ENCODE results near the gene CFAP45. TPM values are rescaled to one million over a fixed set of nuclear protein-coding genes. Genes with fewer than 3 reads are reported as not detected.

The CFAP45 gene
- total RNA-seq, 2 donors from 2014 or later: 1.2 to 2.2 TPM

DNA sequence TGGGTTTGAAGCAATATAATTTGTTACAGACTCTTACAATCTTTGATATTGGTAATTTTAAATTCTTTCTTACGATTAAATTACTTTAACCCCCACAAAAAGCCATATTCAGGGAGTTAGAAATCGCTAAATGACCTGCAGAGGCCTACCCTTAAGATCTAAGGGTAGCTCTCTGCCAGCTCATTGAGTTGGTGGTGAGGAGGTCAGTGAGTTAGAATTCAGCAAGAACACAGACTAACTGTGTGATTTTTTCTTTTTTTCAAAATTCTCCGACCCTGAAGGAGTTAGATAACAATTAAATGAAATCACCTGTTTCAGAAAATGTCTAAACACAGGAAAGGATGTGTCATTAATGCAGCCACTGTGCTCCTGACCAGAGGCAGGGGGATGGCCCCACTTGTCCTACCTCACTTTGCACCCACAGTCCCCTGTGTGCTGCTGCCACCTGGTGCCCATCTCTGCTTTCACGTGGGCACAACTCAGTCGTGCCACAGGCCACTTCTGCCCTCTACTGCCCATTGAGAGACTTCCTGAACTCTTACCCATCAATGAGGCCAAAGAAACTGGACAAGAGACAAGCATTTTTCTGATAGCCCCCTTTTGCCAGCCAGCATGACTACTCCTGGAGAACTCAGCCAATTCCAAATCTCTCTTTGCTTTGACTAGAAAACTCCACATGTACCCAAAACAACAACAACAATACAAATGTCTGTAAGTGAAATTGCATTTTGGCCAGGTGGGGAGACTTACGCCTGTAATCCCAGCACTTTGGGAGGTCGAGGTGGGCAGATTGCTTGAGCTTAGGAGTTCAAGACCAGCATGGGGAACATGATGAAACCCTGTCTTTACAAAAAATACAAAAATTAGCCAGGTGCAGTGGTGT lies 8.4 kb downstream of the CFAP45 start:
- DNase-seq (ENCODE audit: low spot score): peak; percentile 92
- intact Hi-C loops (cut with DNase I): loop anchor here in 1 of 2 donors (5.0 kb wide), 1 partner anchor 94 kb away; no protein-coding TSS in a partner anchor

DNA sequence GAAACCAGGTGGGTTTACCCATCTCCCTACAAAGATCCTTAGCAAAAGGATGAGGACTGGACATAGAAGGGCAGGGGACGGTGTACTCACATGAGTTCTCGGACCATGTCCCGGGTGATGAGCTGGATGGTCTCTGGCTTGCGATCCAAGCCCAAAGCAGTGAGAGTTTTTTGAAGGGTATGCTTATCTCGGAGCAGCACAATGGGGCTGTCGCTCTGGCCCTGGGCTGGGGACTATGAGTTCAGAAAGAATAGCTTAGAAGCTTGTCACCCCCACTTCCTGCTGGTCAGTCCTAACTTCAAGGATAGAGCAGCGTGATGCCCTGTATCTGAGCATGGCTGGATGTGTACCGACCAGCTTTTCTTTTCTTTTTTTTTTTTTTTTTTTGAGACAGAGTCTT lies 9.6 kb downstream of the CFAP45 start:
- DNase-seq (ENCODE audit: low spot score): no peak
- intact Hi-C loops (cut with DNase I): loop anchor here in 1 of 2 donors (5.0 kb wide), 1 partner anchor 93 kb away; no protein-coding TSS in a partner anchor

DNA sequence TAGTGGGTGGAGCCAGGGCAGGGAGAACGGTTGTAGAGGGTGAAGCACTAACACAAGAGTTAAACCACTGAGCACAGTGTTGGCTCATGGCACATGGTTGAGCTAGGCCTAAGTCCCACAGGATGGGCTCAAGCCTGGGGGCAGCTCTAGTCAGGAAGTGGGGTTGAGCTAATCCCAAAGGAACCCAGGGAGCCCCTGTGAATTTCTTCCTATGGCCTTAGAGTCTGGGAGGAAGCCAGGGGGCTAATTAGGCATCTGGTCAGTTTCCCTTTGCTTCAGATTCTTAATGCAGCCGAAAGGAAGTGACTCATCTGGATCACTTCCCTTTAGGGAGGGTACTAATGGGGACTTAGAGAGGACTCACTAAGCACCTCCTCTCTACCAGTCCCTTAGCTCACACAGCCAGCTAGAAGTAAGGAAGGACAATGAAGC lies 10.1 kb downstream of the CFAP45 start:
- DNase-seq (ENCODE audit: low spot score): no peak
- intact Hi-C loops (cut with DNase I): loop anchor here (5.0 to 10.0 kb wide), 2 partner anchors 93 to 95 kb away; no protein-coding TSS in a partner anchor

DNA sequence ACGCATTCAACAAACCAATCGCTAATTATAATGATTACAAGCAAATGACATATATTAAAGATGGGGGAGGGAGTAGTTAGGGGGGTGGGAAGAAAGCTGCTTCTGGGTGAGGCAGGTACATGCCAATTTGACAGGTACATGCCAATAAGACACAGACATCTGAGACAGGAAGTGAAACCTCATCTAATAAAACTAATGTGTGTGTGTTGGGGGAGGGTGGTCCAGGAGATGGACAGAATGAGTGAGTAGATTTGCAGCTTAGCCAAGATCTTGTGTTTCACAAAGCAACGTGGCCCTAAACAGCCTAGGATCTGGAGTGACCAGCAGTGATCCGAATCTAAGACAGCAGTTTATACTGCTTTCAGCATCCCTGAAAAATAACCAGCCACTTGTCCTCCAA lies 10.8 kb downstream of the CFAP45 start:
- no peak for DNase-seq (ENCODE audit: low spot score)
- intact Hi-C loops (cut with DNase I): loop anchor here in 1 of 2 donors (10.0 kb wide), 1 partner anchor 94 kb away; no protein-coding TSS in a partner anchor

DNA sequence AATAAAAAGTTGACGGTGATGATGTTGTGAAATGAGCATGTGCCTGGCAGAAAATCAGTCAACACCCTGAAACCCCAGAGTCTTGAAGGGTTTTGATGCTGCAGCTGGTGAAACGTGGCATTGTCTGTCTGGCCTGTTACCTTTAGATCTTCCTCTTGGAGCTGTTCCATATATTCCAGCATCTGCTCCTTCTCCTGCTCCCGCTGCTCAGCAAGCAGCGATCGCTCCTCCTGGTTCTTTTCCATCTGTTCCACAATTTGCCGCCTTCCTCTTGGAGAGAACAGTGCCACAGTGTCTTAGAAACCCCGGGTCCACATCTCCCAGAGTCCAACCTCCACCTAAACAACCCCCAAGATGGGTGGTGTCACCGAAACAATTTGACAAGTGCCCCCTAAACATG lies 15.7 kb downstream of the CFAP45 start:
- DNase-seq (ENCODE audit: low spot score): no peak
- intact Hi-C loops (cut with DNase I): loop anchor here in 1 of 2 donors (10.0 kb wide), 1 partner anchor 89 kb away; no protein-coding TSS in a partner anchor

DNA sequence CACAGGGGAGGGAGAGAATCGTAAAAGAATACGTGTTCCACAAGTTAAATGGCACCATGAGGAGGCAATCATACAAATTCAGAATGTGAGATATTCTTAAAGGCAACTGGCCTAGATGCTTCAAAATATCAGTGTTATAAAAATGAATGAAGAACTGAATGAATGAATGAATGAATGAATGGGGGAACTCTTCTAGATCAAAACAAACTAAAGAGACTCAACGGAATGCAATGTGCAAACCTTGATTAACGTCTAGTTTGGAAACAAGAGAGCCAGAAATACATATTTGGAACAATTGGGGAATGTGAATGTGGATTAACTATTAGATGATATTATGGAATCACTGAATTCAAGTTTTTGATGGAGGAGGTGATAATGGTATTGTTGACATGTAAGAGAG lies 16.8 kb downstream of the CFAP45 start:
- DNase-seq (ENCODE audit: low spot score): no peak
- intact Hi-C loops (cut with DNase I): loop anchor here in 1 of 2 donors (10.0 kb wide), 1 partner anchor 88 kb away; no protein-coding TSS in a partner anchor

DNA sequence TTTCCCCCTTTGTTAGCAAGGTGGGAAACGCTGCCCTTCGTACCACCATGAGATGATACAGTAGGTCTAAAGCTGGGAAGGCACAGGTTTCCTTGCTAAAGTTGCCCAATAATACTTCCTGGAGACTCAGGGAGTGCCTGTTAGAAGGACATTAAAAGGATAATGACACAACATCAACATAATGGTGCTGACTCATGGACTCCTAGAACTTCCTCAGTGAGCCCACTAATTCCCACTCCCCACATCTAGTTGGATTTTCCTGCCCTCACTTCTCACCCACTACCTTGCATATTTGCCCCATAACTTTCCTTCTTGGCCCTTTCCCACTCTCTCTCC lies 17.5 kb downstream of the CFAP45 start:
- no peak for DNase-seq (ENCODE audit: low spot score)
- intact Hi-C loops (cut with DNase I): loop anchor here in 1 of 2 donors (10.0 kb wide), 1 partner anchor 88 kb away; no protein-coding TSS in a partner anchor

DNA sequence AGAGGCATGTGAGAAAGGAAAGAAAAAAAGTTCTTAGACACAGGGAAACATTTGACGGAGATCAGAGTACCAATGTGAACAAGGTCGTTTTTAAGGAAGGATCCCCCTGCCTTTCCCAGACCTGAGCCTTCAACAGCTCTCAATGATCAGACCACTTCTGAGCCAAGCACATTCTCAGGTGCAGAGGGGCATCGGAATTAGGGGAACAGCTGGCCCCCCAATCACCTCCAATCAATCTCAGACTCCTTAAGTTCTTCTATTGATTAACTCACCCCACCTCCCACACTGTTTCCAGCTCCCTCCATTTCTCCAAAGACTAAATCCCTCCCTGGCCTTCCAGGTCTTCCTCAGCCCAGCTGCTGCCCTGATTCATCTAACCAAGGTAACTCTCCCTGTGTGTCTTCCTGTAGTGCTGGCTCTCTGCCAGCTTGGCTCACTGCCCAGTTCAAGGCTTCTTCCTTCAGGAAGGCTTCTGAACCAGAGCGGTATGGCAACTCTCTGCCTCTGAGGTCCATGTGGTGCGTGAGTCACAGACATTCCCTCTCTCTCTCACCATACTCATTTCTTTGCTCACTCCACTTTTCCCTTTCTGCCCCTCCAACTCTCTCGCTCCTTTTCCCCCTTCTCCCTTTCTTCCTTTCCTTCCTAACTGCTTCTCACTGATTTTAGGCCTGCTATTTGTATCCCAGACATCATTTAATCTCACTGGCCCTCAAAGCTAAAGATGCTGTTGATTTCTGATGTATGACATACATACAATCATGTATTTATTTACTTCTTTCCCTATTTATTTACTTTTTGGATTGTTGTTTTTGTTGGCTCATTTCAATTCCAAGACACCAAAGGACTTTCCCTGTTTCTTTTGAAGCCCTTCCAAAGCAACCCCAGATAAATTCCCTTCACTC lies 18.1 kb downstream of the CFAP45 start:
- DNase-seq (ENCODE audit: low spot score): peak; percentile 89
- intact Hi-C loops (cut with DNase I): loop anchor here in 1 of 2 donors (10.0 kb wide), 1 partner anchor 87 kb away; no protein-coding TSS in a partner anchor

DNA sequence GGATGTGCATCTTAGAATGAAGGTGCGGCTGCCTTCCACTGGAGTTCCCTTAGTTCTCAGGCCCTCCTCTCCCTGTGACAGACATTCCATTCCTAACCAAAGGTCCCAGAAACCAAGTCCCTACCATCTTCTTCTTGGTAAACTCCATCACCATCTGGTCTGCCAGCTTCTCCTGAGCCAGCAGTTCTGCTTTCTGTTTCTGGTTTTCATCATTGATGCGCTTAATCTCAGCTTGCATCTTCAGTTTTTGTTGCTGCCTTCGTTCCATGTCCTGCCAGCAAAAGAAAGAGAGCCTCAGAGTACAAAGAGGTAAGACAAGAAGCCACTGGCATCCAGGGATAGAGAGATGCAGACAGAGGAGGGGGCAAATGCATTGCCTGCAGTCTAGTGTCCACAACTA lies 19.5 kb downstream of the CFAP45 start:
- no peak for DNase-seq (ENCODE audit: low spot score)
- intact Hi-C loops (cut with DNase I): loop anchor here in 1 of 2 donors (10.0 kb wide), 1 partner anchor 86 kb away; no protein-coding TSS in a partner anchor

DNA sequence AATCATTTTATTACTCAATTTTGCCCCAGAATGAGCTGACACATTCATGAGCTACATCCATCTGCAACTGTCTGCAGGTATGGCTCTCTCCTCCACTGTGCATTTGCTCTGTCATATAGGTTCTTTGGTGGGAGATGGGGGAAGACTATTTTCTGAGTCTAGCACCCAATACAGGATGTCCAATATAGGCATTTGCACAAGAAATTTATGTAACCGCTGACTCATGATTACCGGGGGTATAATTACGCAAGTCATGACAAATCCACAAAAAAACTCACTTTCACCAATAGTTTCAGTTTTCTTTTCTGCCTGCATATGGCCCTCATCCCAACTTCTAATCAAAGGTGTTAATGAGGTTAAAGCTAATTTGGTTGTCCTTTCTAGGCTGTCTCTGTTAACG lies 20.0 kb downstream of the CFAP45 start:
- intact Hi-C loops (cut with DNase I): loop anchor here in 1 of 2 donors (10.0 kb wide), 1 partner anchor 85 kb away; no protein-coding TSS in a partner anchor
- DNase-seq (ENCODE audit: low spot score): no peak

DNA sequence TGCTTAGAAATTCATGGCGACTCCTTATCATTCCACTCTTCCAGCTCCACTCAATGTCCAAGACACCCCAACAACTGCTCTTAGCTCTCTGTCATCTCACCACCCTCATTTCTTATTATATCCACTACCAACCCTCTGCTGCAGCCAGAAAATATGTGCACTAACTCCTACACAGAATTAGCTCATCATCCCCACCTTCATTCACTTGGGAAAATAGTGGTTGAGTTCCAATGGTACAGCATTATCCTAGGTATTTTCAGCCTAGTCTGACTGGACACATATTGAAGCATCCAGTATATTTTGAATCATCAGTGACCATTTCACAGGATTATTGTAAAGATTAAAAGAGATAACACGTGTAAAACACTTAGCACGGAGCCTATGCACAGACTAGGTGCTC lies 20.8 kb downstream of the CFAP45 start:
- intact Hi-C loops (cut with DNase I): no loop called here

DNA sequence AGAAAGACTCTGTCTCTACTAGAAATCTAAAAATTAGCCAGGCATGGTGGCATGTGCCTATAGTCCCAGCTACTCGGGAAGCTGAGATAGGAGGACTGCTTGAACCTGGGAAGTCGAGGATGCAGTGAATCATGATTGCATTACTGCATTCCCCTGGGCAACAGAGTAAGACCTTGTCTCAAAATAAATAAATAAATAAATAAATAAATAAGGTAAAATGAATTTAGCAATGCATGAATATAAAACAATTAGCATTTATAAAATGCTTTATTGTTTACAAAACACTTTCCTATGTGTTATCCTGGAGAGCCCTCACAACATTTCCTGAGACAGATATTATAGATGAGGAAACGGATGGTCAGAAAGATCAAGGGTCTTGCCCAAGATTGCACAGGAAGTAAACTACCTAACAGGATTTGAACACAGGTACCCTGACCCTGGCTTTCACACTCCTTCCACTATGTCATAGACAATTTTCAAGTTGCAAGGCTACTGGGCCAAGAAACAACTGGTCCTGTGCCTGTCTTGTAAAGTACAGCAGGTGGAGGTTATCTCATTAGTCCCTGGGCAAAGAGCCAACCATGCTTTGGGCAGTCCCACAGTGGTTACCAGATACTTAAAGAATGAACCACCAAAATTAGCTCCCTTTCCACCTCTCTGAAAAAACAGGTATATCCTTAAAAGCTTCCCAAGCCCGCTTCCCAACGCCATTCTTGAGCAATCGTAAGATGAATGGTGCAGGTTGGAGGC lies 22.1 kb downstream of the CFAP45 start:
- DNase-seq (ENCODE audit: low spot score): no peak
- intact Hi-C loops (cut with DNase I): no loop called here

More for the DNA sequence above, 20.8 kb downstream of the CFAP45 start:
- DNase-seq (ENCODE audit: low spot score): no peak

DNA sequence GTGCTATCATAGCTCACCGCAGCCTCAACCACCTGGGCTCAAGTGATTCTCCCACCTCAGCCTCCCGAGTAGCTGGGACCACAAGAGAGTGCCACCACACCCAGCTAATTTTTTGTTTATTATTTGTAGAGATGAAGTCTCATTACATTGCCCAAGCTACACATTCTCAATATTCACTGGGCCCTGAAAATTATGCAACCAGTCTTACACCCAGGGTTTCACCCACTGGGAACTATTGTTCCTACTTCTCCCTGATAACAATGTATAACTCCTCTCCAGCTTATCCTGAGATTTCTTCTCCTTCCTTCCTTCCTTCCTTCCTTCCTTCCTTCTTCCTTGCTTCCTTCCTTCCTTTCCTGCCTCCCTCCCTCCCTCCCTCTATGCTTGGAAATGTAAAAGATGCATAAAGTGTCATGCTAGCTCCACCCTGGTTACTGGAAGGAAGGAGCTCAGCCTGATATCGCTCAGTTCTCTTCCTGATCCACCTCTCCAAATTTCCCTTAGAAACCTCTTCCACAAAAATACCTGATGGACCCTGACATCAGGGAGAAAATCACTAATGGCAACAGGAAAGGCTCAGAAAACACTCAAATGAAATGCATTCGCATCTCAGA lies 26.3 kb downstream of the CFAP45 start:
- intact Hi-C loops (cut with DNase I): no loop called here
- no peak for DNase-seq (ENCODE audit: low spot score)

DNA sequence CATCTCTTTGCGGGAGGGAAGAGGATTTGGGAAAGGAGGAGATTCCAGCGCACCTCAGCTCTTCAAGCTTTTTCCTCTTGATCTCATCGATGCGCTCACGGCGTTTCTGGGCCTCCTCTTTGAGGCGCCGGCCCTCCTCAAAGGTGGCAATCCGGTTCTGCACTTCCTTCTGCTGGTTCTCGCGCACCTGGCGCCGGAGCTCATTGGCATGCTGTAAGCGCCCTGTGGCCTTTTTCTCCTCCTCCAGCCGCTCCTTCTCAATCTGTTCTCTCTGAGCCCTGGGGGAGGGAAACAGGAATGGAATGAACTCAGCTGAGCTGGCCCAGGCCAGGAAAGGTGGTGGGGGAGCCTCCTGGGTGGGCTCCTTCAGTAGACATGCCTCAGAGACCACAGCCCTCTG lies 27.1 kb downstream of the CFAP45 start:
- intact Hi-C loops (cut with DNase I): no loop called here
- DNase-seq (ENCODE audit: low spot score): no peak

DNA sequence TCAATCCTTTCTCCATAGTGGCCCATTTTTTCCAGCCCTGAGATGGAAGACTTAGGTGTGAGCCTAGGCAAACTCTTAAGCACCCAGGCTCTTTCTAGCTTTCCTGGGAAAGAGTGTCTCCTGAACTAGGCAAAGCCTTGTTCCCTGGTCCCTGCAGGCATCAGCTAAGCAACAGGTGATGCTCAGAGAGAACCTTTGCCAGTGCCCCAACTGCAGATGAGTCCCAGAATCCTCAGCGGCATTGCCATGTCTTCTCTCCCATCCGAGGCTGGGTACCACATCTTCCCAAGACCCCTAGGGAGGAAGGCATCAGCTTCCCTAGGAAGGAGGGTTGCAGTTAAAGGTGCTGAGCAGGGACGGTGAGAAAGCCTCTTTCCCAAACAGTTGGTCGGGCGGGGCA lies 29.3 kb downstream of the CFAP45 start:
- DNase-seq (ENCODE audit: low spot score): no peak
- intact Hi-C loops (cut with DNase I): no loop called here

DNA sequence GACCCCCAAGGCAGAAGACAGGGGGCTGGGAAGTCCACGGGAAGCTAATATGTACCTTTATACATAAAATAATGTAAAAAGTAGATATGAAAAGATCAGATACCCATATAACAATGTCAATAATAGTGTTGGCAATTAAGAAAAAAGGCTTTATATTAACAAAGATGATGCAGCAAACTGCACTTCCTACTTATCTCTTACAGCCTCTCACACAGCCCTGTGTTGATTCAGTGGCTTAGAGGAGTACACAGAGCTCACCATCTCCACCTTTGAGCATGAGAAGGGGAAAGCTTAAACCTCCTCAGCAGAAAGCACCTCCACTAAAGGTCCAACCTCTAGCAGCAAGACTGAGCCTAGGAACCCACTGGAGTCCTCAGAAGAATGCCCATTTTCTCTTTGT lies 30.4 kb downstream of the CFAP45 start:
- DNase-seq (ENCODE audit: low spot score): no peak
- intact Hi-C loops (cut with DNase I): no loop called here

DNA sequence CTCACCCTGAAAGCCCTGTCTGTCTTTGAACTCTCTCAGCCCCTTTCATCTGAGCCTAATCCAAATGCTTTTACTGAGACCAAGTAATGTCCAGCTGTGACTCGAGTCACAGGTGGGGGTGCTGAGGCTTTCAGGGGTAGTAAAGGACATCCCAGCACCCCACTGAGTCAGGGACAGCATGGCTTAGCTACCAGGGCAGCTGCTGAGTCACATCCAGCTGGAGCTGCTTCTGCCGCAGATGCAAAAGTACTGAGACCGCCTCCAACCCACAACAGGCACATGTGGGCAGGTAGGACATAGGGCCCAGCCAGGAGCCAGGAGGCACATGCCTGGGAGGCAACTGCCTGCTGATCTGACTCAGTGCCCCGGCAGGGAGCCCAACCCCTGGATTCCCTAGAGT lies 30.8 kb downstream of the CFAP45 start:
- intact Hi-C loops (cut with DNase I): no loop called here
- DNase-seq (ENCODE audit: low spot score): no peak

DNA sequence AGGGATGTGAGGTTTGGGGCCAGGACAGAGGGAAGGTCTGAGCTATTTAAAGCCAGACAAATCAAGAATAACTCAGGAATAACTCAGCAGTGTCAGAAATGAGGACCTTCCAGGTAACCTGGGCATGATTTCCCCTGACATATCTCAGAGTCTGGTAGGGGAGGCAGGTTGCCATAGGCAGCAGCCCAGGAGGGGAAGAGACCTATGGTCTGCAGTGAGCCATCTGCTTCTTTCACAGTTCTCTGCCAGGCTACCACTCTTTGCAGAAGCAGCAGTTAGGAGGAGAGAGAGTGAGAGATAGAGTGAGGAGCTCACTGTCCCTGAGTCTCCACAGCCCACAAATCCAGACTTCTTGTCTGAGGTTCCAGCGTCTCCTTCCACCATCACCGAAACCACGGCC lies 31.2 kb downstream of the CFAP45 start:
- no peak for DNase-seq (ENCODE audit: low spot score)
- intact Hi-C loops (cut with DNase I): no loop called here

DNA sequence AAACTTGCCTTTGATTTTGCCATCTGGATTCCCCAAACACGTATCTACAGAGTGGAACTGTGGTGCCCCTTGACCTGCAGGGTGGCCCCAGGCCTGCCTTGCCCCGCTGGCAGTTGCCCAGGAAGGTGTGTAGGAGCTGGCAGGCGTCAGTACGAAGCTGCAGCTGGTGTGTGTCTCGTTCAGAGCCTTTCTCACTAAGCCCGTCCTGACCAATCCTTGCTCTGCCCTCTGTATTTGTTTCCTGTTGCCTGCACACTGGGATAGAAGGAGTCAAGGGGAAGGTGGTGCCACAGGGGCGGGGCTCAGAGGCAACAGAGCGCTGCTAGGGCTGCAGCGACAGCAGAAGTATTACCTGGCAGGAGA lies 32.3 kb downstream of the CFAP45 start:
- no peak for DNase-seq (ENCODE audit: low spot score)
- intact Hi-C loops (cut with DNase I): no loop called here

Data from posterior vena cava (tissue), 2 donors.